HG03039 (cell line): Measurements from ENCODE around the gene PRSS37.

Experiments
- ATAC-seq: cut with Tn5 transposase; IDR thresholded peaks from one replicate; pipeline ENCODE4 v1.9.1; 2021; ENCODE audit warnings: mild to moderate bottlenecking, moderate library complexity; ENCODE audit not compliant: unreplicated experiment

Gene PRSS37

GRCh38 chr7:141788296-141788695, 53.0 kb downstream of the PRSS37 start:
- ATAC-seq = no peak
